ENCODE measurements around the gene MERTK. TPM values are rescaled to one million over a fixed set of nuclear protein-coding genes. Genes with fewer than 3 reads are reported as not detected.
"Not testable (repeated sequence)": the region's sequence is repeated elsewhere in the genome, so short reads cannot be mapped to it uniquely, and the experiment has no call there.

Gene MERTK
- total RNA-seq, 2 donors from 2014 or later, result 1.0 to 1.1 TPM

DNA sequence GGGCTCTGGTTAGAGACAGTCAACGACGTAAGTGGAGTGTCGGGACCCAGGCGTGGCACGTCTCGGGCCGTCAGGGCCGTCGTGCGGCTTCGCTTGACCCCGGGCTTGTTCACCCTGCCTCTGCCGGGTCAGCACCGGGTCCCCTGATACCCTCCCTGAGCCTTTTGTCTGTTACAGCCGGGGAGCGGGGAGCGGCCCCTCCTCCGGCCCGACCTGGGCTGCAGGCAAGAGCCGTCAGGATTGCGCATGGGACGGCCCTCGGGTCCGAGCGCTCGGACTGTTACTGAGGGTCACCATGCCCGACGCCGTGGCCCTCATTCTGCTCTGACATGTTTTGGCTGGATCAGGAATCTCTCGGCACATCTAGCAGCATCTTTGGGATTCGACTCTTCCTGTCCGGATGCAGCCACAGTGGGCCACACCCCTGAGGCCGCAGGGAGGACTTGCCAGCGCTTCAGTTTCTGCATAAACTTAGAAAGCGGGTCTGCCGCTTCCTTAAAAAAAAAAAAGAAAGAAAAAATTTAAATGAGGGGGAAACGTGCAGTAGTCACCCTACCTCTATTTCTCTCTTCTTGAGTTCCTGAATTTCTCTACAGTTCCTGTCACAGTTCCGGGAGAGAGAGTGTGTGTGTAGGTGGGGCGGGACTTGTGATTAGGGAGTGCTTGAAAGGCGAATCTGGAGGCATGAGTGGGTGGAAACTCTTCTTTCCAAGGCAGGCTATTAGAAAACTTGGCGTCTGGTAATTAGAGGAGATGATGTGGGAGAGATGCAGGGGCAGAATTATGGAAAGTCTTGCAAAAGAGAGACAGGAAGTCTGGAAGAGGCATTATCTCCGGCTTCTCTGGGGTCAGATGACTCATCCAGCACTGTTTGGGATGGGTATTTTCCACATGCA, 157.6 kb downstream of the MERTK start:
- peak overlapping the region; percentile 93 to 95 for H3K27ac Mint-ChIP-seq
- H3K9me3 Mint-ChIP-seq, result no peaks in the 10 kb centered on the region
- DNase-seq (ENCODE audit: low spot score in 2 of 2) (no peak), ATAC-seq (no peak)
- H3K36me3 Mint-ChIP-seq, result peaks cover 4 to 38% of the 10 kb centered on the region in 2 donors

DNA sequence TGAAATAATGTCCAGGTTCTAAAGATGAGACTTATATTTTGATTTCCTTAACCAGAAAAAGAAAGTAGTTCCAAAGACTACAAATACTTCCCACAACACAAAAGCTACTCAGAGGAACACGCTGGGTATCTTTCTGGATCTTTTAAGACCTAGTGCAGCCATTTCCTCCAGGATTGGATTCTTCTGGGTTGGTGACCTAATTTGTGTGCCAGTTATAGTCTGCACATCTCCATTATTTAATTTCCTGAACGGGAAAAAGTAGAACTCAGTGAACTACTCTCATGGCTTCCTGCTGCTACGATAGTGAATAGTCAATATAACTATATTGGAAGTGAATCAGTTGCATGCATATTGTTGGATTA, 158.2 kb downstream of the MERTK start:
- ATAC-seq (no peak), DNase-seq (ENCODE audit: low spot score in 2 of 2) (no peak)
- Mint-ChIP-seq H3K36me3 (peaks cover 4 to 45% of the 10 kb centered on the region in 2 donors), H3K27ac (peak overlapping the region in 1 of 2 donors; percentile 93), H3K9me3 (no peaks in the 10 kb centered on the region)

DNA sequence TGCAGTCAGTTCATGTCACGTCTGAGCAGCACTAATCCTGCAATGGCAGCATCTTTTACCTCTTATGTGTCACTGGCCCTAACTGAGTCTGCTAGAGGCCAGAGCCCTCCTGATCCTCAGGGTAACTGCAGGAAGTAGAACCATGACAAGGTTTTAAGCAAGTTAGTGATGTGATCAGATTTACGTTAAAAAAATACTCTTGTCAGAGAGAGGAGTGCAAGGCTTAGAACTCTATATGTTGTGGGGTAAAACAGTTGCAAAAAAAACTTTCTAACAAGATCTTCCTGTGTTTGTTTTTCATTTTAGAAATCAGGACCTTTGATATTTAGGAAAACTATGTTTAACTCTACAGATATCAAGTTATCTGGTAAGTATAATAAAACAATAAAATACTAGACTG, 161.3 kb downstream of the MERTK start:
- Mint-ChIP-seq H3K9me3 (peaks cover 8 to 17% of the 10 kb centered on the region in 2 donors), H3K27ac (no peak overlapping the region), H3K36me3 (peaks cover 18 to 75% of the 10 kb centered on the region in 2 donors)
- ATAC-seq (no peak), DNase-seq (ENCODE audit: low spot score in 2 of 2) (no peak)

DNA sequence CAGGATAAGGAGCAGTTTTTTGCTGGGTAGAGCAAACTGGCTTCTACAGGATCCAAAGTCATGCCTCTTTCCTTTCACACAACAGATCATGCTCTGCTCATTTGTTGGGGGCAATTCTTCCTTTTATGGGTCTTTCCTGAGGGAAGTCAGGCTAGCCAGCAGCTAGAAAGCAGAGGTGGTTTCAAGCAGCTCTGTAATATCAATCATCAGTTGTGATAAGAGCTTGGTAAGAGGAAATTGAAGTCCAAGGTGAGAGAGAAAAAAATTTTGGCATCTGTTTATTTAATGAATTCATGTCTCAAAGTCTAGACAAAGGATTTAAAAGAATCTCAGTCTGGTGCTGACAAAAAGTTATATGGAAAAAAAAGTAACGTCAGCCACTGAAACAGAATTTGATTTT, 162.9 kb downstream of the MERTK start:
- Mint-ChIP-seq H3K9me3 (peaks cover 8 to 22% of the 10 kb centered on the region in 2 donors), H3K27ac (peak overlapping the region; percentile 41 to 85), H3K36me3 (peaks cover 23 to 82% of the 10 kb centered on the region in 2 donors)
- ATAC-seq, result no peak
- DNase-seq (ENCODE audit: low spot score in 2 of 2), result no peak

DNA sequence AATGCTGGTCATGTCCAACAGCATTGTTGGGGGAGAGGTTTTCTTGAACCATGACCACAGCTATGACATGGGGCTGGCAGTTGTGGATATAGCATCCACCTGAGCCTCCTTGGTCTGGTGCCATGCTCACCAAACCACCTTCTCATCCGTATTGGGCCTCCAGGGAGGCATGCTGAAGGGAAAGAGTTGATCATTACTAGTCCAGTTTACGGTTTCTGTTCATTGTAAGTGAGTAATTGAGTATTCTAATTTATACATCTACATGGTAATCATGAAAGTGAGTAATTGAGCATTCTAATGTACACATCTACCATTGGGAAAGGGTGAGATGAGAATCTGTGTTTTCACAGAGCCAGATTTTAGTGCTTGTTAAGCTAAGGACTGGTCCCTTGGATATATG, 163.4 kb downstream of the MERTK start:
- DNase-seq (ENCODE audit: low spot score in 2 of 2) (no peak), ATAC-seq (peak; percentile 56 to 65)
- Mint-ChIP-seq H3K9me3 (peaks cover 8 to 22% of the 10 kb centered on the region in 2 donors), H3K36me3 (peaks cover 25 to 78% of the 10 kb centered on the region in 2 donors), H3K27ac (peak overlapping the region; percentile 41 to 85)

DNA sequence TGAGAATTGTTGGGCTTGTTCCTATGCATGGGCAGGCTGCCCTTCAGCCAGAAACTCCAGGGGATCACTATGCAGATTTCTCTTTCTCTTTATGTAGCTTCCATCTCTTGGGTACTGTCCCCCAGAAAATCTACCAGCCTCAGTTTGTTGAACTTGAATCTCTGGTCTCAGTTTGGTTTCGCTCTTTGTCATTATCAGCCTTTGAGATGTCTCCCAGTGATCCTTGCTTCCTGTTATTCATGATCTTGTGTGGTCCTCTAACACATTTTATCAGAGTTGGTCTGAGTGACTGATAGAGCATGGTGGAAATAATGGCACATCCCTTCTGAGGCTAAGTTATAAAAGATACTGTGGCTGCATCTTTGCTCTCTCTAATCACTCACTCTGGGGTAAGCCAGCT, 164.5 kb downstream of the MERTK start:
- H3K9me3 Mint-ChIP-seq, result peaks cover 8 to 26% of the 10 kb centered on the region in 2 donors
- no peak for DNase-seq (ENCODE audit: low spot score in 2 of 2)
- peaks cover 32 to 79% of the 10 kb centered on the region in 2 donors for H3K36me3 Mint-ChIP-seq
- ATAC-seq, result peak; percentile 75 to 90
- H3K27ac Mint-ChIP-seq, result peak overlapping the region; percentile 2 to 85

DNA sequence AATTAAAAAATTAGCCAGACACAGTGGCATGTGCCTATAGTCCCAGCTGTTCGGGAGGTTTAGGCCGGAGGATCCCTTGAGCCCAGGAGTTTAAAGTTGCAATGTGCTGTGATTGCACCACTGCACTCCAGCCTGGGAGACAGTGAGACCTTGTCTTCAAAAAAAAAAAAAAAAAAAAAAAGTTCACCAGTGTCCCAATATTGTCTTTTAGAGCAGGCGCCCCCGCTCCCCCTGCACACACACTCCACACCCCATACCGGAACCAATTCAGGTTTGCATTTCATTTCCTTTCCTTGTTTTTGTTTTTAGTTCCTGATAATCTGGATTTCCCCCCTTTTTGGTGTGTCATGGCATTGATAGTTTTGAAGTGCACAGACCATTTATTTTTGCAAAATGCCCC, 167.1 kb downstream of the MERTK start:
- H3K36me3 Mint-ChIP-seq, result peaks cover 47 to 86% of the 10 kb centered on the region in 2 donors
- no peak for DNase-seq (ENCODE audit: low spot score in 2 of 2)
- H3K9me3 Mint-ChIP-seq, result peaks cover 12 to 32% of the 10 kb centered on the region in 2 donors
- H3K27ac Mint-ChIP-seq, result peak overlapping the region; percentile 37 to 57
- peak in 1 of 2 donors; percentile 5 for ATAC-seq

DNA sequence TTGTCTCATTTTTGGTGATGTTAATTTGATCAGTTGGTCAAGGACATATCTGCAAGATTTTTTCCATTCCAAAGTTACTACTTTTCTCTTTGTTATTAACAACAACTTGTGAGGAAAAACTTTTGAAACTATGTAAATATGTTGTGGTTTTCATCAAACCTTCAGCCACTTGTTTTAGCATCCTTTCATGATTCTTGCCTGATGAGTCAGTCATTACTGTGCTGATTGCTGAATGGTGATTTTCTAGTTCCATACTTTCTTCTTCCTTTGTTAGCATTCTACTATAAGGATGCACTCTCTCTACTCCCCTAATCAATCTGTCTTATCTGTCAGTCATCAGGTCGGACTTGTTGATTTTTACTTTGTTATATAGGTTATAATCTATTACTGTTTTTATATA, 167.6 kb downstream of the MERTK start:
- peak overlapping the region; percentile 37 to 57 for H3K27ac Mint-ChIP-seq
- H3K9me3 Mint-ChIP-seq, result peaks cover 12 to 32% of the 10 kb centered on the region in 2 donors
- peaks cover 47 to 89% of the 10 kb centered on the region in 2 donors for H3K36me3 Mint-ChIP-seq
- DNase-seq (ENCODE audit: low spot score in 2 of 2), result no peak
- ATAC-seq, result peak in 1 of 2 donors; percentile 55

DNA sequence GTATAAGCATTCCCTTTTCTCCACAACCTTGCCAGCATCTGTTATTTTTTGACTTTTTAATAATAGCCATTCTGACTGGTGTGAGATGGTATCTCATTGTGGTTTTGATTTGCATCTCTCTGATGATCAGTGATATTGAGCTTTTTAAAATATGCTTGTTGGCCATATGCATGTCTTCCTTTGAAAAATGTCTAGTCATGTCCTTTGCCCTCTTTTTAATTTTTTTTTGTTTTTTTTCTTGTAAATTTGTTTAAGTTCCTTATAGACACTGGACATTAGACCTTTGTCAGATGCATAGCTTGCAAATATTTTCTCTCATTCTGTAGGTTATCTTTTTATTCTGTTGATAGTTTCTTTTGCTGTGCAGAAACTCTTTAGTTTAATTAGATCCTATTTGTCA, 171.4 kb downstream of the MERTK start:
- Mint-ChIP-seq H3K36me3 (peaks cover 59 to 87% of the 10 kb centered on the region in 2 donors), H3K9me3 (peaks cover 10 to 33% of the 10 kb centered on the region in 2 donors)
- H3K27ac Mint-ChIP-seq; ATAC-seq; DNase-seq (ENCODE audit: low spot score in 2 of 2): not testable (repeated sequence)

DNA sequence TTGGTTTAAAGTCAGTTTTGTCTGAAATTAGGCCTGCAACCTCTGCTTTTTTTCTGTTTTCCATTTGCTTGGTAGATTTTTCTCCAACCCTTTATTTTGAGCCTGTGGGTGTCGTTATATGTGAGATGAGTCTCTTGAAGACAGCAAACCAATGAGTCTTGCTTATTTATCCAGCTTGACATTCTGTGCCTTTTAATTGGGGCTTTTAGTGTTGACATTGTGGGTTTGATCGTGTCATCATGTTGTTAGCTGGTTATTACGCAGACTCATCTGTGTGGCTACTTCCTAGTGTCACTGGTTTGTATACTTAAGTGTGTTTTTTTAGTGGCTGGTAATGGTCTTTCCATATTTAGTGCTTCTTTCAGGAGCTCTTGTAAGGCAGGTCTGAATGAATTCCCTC, 175.5 kb downstream of the MERTK start:
- H3K36me3 Mint-ChIP-seq, result peaks cover 41 to 69% of the 10 kb centered on the region in 2 donors
- peaks cover 10 to 24% of the 10 kb centered on the region in 2 donors for H3K9me3 Mint-ChIP-seq
- peak overlapping the region in 1 of 2 donors; percentile 76 for H3K27ac Mint-ChIP-seq
- no peak for DNase-seq (ENCODE audit: low spot score in 2 of 2)
- no peak for ATAC-seq

DNA sequence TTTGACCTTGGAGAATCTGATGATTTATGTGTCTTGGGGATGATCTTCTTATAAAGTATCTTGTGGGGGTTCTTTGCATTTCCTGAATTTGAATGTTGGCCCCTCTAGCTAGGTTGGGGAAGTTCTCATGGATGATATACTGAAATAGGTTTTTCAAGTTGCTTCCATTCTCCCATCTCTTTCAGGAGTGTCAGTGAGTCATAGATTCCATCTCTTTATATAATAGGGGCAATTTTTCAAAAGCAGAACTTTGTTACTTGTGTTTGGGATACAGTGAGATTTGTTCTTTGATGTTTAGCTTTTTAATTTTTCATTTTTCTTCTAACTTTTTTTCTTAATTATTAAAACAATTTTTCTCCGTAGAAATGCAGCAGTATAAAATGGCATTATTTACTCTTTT, 176.1 kb downstream of the MERTK start:
- peaks cover 36 to 65% of the 10 kb centered on the region in 2 donors for H3K36me3 Mint-ChIP-seq
- ATAC-seq (no peak), DNase-seq (ENCODE audit: low spot score in 2 of 2) (no peak)
- peak overlapping the region in 1 of 2 donors; percentile 76 for H3K27ac Mint-ChIP-seq
- H3K9me3 Mint-ChIP-seq, result peaks cover 6 to 19% of the 10 kb centered on the region in 2 donors

DNA sequence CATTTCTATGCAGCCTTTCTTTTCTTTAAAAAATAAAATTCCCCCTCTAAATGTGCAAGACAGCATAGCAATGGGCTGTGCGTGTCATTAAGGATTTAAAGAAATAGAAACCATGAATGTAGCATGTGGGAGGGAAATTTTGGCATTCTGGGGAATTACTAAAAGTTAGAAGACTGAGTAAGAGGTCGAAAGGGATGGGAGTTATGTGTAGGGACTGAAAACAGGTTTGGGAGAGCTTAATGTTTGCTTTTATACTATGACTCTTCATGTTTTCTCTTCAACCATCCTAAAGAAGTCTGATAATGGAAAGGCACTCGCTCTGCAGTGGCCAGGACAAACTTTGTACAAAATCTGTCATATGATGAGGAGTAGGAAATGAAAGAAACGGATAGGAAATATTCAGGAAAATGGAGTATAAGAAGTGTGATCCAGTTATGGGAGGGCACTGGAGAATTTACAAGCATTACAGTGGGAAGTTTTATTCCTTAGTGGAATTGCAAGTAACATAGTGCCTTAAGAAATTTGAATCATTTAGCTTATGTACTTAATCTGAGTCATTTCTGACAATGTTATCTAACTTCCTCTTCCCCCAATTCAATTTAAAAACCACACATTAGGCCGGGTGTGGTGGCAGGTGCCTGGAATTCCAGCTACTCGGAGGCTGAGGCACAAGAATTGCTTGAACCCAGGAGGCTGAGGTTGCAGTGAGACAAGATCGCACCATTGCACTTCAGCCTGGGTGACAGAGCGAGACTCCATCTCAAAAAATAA, 177.3 kb downstream of the MERTK start:
- peak overlapping the region; percentile 8 to 66 for H3K27ac Mint-ChIP-seq
- DNase-seq (ENCODE audit: low spot score in 2 of 2) (no peak), ATAC-seq (peak; percentile 47 to 73)
- H3K9me3 Mint-ChIP-seq, result peaks cover 6 to 18% of the 10 kb centered on the region in 2 donors
- H3K36me3 Mint-ChIP-seq, result peaks cover 29 to 53% of the 10 kb centered on the region in 2 donors

DNA sequence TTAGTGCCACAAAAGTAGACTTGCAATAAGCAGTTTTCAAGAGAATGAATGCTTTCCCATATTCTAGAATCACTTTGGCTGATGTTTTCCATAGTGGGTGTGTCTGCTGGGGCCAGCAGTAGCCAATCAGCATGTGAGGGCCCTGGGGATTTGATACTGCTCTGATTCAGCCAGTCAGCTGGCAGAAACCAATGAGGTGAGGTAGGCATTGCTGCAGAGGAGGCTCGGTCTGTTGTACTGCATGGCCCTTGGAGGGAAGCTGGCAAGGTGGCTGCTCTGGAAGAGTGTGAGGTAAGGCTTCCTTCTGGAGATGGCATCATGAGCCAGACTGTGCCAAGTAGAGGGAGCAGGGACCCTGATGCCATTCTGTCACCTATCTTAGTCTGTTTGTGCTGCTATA, 179.4 kb downstream of the MERTK start:
- Mint-ChIP-seq H3K36me3 (peaks cover 30 to 36% of the 10 kb centered on the region in 2 donors), H3K9me3 (peaks cover 6 to 9% of the 10 kb centered on the region in 2 donors), H3K27ac (no peak overlapping the region)
- DNase-seq (ENCODE audit: low spot score in 2 of 2) (no peak), ATAC-seq (no peak)

Other genes with a start within 250 kb of the MERTK start
- 100 to 1,000 TPM in 1 of 2 donors, 10 to 100 TPM in 1; 70.2 to 136 TPM for gene ANAPC1, start 14.4 kb upstream of the MERTK start, total RNA-seq
- 10 to 100 TPM; 16.8 to 26.2 TPM for gene TMEM87B, start 156.7 kb downstream of the MERTK start, total RNA-seq
- 10 to 100 TPM; 25.4 to 48.5 TPM for gene FBLN7, start 239.8 kb downstream of the MERTK start, total RNA-seq